Keratinocyte (primary cell): ENCODE measurements around the gene ANTXR2. TPM values are rescaled to one million over a fixed set of nuclear protein-coding genes. Genes with fewer than 3 reads are reported as not detected.

ENCODE experiments used
- DNase-seq: peaks from one replicate; pipeline ENCODE4 v3.0.0-alpha.2; 2011; ENCODE audit warnings: low read depth, missing footprints, low spot score
- FAIRE-seq: peaks from 2 replicates; lab custom pipeline; 2011; peaks lifted over from hg19 to GRCh38; lab: Jason Lieb, UNC
- H2AFZ ChIP-seq: 2 replicates; pipeline ENCODE4 v1.6.0; 2012; ENCODE audit warnings: low read length, control low read depth, inconsistent platforms; ENCODE audit not compliant: control insufficient read depth
- H3K27ac ChIP-seq: 2 replicates; pipeline ENCODE4 v1.5.1; 2011; ENCODE audit warnings: low read length; ENCODE audit not compliant: control insufficient read depth, insufficient read depth
- H3K27me3 ChIP-seq: 3 replicates; pipeline ENCODE4 v1.6.0; 2011; ENCODE audit warnings: low read length; ENCODE audit not compliant: control insufficient read depth, insufficient read depth; ENCODE audit errors: extremely low read depth
- H3K36me3 ChIP-seq, 2 experiments: 2 replicates in 1 of 2; 3 replicates in 1 of 2; pipeline ENCODE4 v1.5.1; 2011; ENCODE audit warnings: low read length in 2 of 2, mild to moderate bottlenecking in 1 of 2; ENCODE audit not compliant: control insufficient read depth in 2 of 2, insufficient read depth in 2 of 2; ENCODE audit errors: extremely low read depth in 1 of 2
- H3K4me1 ChIP-seq: 3 replicates; pipeline ENCODE4 v1.5.1; 2011; ENCODE audit warnings: low read length; ENCODE audit not compliant: control insufficient read depth, insufficient read depth; ENCODE audit errors: extremely low read depth
- H3K4me2 ChIP-seq: 3 replicates; pipeline ENCODE4 v1.6.0; 2011; ENCODE audit warnings: low read depth, low read length; ENCODE audit not compliant: control insufficient read depth, insufficient read depth; ENCODE audit errors: extremely low read depth
- H3K4me3 ChIP-seq, 3 experiments: fragments of 200-600 bp in 1 of 3; sonication (generic) in 1 of 3; 2 replicates in 2 of 3; 3 replicates in 1 of 3; pipeline ENCODE4 v1.5.1; 2011 to 2016; ENCODE audit warnings: low read length in 3 of 3, mild to moderate bottlenecking in 3 of 3, control low read depth in 2 of 3, inconsistent platforms in 1 of 3, low read depth in 1 of 3, mixed read lengths in 1 of 3, mixed run types in 1 of 3, moderate library complexity in 1 of 3; ENCODE audit not compliant: control insufficient read depth in 2 of 3, insufficient read depth in 2 of 3; ENCODE audit errors: extremely low read depth in 1 of 3
- H3K79me2 ChIP-seq: 2 replicates; pipeline ENCODE4 v1.6.0; 2012; ENCODE audit warnings: low read length; ENCODE audit not compliant: control insufficient read depth, insufficient read depth
- H3K9ac ChIP-seq: 3 replicates; pipeline ENCODE4 v1.6.0; 2011; ENCODE audit warnings: low read length; ENCODE audit not compliant: control insufficient read depth, insufficient read depth; ENCODE audit errors: extremely low read depth
- H3K9me1 ChIP-seq: 3 replicates; pipeline ENCODE4 v1.6.0; 2011; ENCODE audit warnings: low read length; ENCODE audit not compliant: control insufficient read depth, insufficient read depth; ENCODE audit errors: extremely low read depth
- H3K9me3 ChIP-seq: 2 replicates; pipeline ENCODE4 v1.5.1; 2012; ENCODE audit warnings: low read depth, low read length; ENCODE audit not compliant: control insufficient read depth
- H4K20me1 ChIP-seq: 3 replicates; pipeline ENCODE4 v1.6.0; 2011; ENCODE audit warnings: low read length; ENCODE audit not compliant: control insufficient read depth, insufficient read depth; ENCODE audit errors: extremely low read depth
- CTCF ChIP-seq, 3 experiments: IDR thresholded peaks in 1 of 3; conservative IDR thresholded peaks in 1 of 3; optimal IDR thresholded peaks in 1 of 3; 2 replicates in 2 of 3; 3 replicates in 1 of 3; pipeline versions ENCODE3 to v1.5.1; 2011; ENCODE audit warnings: low read length in 3 of 3, mild to moderate bottlenecking in 3 of 3, moderate library complexity in 2 of 3, control low read depth in 1 of 3, inconsistent platforms in 1 of 3; ENCODE audit not compliant: insufficient read depth in 2 of 3; ENCODE audit errors: extremely low read depth in 1 of 3
- EZH2 ChIP-seq: IDR thresholded peaks from one replicate; pipeline ENCODE4 v1.6.1; 2012; ENCODE audit warnings: inconsistent platforms, mild to moderate bottlenecking, low read length, moderate library complexity
- dilution Hi-C: fragments of 300-500 bp; cut with MboI; formaldehyde crosslinking; loops from one replicate; pipeline ENCODE4 v1.7.0; 2020; ENCODE audit warnings: low sequenced_read_pairs; ENCODE audit not compliant: extremely low pct_ligation_motif_present
- polyA plus RNA-seq, 5 experiments: library from polyadenylated mRNA; depleted of rRNA in 3 of 5; stranded (reverse) in 3 of 5; stranded (forward) in 1 of 5; unstranded in 1 of 5; fragments of >200 nt; gene quantifications; 1 replicate in 1 of 5; 2 replicates in 3 of 5; 3 replicates in 1 of 5; pipeline versions ENCODE4 v1.2.1 to v1.2.3, GENCODE V29; 2011 to 2012; ENCODE audit warnings: missing spikeins in 2 of 5, low read depth in 1 of 5, low replicate concordance in 1 of 5

Gene ANTXR2
- polyA plus RNA-seq, 1 donor (not counting 4 experiments of a cell fraction or from before 2014, with no cell fraction given), result 89.1 TPM

GRCh38 chr4:79913581-79913980 is 159.4 kb downstream of the ANTXR2 start:
- Histone ChIP-seq H3K4me1 (no peaks in the 10 kb centered on the region), H3K4me3 (no peak overlapping the region), H3K79me2 (no peaks in the 10 kb centered on the region), H4K20me1 (peaks cover 3% of the 10 kb centered on the region), H3K9me1 (no peaks in the 10 kb centered on the region), H3K4me2 (no peak overlapping the region), H2AFZ (no peak overlapping the region), H3K27me3 (no peaks in the 10 kb centered on the region), H3K36me3 (peaks cover 2 to 3% of the 10 kb centered on the region in 2 experiments), H3K9me3 (no peaks in the 10 kb centered on the region), H3K27ac (no peak overlapping the region), H3K9ac (no peak overlapping the region)
- FAIRE-seq (no peak), DNase-seq (no peak)
- dilution Hi-C loops, result no loop called here
- TF ChIP-seq EZH2 (no peak), CTCF (optimal IDR thresholded peaks at IDR 0.05 in 1 of 3, IDR thresholded peaks at IDR 0.05 in 1 of 3, conservative IDR thresholded peaks at IDR 0.05 in 1 of 3; ENCODE audit: extremely low read depth in 1 of 3, insufficient read depth in 2 of 3, low read length in 3 of 3) (no peak)

GRCh38 chr4:79907001-79907400 is 166.0 kb downstream of the ANTXR2 start:
- TF ChIP-seq CTCF (optimal IDR thresholded peaks at IDR 0.05 in 1 of 3, IDR thresholded peaks at IDR 0.05 in 1 of 3, conservative IDR thresholded peaks at IDR 0.05 in 1 of 3; ENCODE audit: extremely low read depth in 1 of 3, insufficient read depth in 2 of 3, low read length in 3 of 3) (no peak), EZH2 (no peak)
- no peaks in the 10 kb centered on the region for H4K20me1 ChIP-seq
- H3K9me3 ChIP-seq, result no peaks in the 10 kb centered on the region
- no peak overlapping the region for H3K27ac ChIP-seq
- no peaks in the 10 kb centered on the region for H3K9me1 ChIP-seq
- H2AFZ ChIP-seq, result no peak overlapping the region
- H3K36me3 ChIP-seq, result peaks cover 14 to 23% of the 10 kb centered on the region in 2 experiments
- no peaks in the 10 kb centered on the region for H3K4me1 ChIP-seq
- H3K79me2 ChIP-seq, result no peaks in the 10 kb centered on the region
- DNase-seq (no peak), FAIRE-seq (no peak)
- no peaks in the 10 kb centered on the region for H3K27me3 ChIP-seq
- dilution Hi-C loops, result no loop called here
- no peak overlapping the region for H3K4me3 ChIP-seq
- no peak overlapping the region for H3K9ac ChIP-seq
- no peak overlapping the region for H3K4me2 ChIP-seq
